ENCODE measurements around the gene SKP1. TPM values are rescaled to one million over a fixed set of nuclear protein-coding genes. Genes with fewer than 3 reads are reported as not detected.

The SKP1 gene
- total and polyA plus RNA-seq, 9 of the 15 experiments (the other 6 are each of a cell fraction or from before 2014, with no cell fraction given), result 301 to 2,109 (median 639) TPM

DNA sequence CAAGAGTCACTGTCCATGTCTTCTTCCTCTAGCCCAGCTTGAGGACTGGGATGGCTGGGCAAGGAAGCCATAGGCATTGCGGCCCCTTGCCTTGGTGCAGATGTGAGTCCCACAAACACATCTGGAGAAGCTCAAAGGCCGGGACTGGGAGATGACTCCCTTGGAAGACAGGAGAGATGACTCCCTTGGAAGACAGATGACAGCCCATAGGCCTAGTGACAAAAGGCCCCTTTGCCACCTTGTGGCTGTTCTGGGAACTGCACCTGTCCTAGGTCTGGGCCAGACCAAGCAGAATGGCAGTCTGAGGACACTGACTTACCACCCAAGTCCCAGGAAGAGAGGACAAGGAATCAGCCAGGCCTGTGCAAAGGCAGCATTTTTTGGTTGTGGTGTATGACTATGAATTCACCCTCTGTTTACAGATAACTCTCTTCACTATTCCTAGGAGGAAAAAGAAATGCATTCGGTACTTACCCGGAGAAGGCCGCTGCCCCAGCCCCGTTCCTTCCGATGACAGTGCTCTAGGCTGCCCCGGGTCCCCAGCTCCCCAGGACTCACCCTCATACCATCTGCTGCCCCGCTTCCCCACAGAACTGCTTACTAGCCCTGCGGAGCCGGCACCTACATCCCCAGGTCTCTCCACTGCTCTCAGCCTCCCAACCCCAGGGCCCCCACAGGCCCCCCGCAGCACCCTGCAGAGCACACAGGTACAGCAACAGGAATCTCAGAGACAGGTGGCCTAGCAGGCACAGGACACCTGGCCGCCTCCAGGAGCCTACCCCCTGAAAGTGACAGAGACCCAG lies 30.8 kb downstream of the SKP1 start (continued):
- no peak for TF ChIP-seq ZBTB8A (IDR thresholded peaks at IDR 0.05; ENCODE audit: partially characterized antibody)
- TF ChIP-seq, protein P1, sequence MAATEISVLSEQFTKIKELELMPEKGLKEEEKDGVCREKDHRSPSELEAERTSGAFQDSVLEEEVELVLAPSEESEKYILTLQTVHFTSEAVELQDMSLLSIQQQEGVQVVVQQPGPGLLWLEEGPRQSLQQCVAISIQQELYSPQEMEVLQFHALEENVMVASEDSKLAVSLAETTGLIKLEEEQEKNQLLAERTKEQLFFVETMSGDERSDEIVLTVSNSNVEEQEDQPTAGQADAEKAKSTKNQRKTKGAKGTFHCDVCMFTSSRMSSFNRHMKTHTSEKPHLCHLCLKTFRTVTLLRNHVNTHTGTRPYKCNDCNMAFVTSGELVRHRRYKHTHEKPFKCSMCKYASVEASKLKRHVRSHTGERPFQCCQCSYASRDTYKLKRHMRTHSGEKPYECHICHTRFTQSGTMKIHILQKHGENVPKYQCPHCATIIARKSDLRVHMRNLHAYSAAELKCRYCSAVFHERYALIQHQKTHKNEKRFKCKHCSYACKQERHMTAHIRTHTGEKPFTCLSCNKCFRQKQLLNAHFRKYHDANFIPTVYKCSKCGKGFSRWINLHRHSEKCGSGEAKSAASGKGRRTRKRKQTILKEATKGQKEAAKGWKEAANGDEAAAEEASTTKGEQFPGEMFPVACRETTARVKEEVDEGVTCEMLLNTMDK (IDR thresholded peaks at IDR 0.05; ENCODE audit: borderline replicate concordance, insufficient read depth, low read depth, low read length, poor library complexity, severe bottlenecking), result peak; percentile 82
- TF ChIP-seq TARDBP (IDR thresholded peaks at IDR 0.05), result 0 out of 2 replicates have a peak, but pooled peaks have one; percentile 43
- TF ChIP-seq ZNF3 (CRISPR knock-in tag; IDR thresholded peaks at IDR 0.05), result no peak
- TF ChIP-seq, protein P2, sequence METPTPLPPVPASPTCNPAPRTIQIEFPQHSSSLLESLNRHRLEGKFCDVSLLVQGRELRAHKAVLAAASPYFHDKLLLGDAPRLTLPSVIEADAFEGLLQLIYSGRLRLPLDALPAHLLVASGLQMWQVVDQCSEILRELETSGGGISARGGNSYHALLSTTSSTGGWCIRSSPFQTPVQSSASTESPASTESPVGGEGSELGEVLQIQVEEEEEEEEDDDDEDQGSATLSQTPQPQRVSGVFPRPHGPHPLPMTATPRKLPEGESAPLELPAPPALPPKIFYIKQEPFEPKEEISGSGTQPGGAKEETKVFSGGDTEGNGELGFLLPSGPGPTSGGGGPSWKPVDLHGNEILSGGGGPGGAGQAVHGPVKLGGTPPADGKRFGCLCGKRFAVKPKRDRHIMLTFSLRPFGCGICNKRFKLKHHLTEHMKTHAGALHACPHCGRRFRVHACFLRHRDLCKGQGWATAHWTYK (CRISPR knock-in tag; IDR thresholded peaks at IDR 0.05), result no peak
- TF ChIP-seq, protein P3, sequence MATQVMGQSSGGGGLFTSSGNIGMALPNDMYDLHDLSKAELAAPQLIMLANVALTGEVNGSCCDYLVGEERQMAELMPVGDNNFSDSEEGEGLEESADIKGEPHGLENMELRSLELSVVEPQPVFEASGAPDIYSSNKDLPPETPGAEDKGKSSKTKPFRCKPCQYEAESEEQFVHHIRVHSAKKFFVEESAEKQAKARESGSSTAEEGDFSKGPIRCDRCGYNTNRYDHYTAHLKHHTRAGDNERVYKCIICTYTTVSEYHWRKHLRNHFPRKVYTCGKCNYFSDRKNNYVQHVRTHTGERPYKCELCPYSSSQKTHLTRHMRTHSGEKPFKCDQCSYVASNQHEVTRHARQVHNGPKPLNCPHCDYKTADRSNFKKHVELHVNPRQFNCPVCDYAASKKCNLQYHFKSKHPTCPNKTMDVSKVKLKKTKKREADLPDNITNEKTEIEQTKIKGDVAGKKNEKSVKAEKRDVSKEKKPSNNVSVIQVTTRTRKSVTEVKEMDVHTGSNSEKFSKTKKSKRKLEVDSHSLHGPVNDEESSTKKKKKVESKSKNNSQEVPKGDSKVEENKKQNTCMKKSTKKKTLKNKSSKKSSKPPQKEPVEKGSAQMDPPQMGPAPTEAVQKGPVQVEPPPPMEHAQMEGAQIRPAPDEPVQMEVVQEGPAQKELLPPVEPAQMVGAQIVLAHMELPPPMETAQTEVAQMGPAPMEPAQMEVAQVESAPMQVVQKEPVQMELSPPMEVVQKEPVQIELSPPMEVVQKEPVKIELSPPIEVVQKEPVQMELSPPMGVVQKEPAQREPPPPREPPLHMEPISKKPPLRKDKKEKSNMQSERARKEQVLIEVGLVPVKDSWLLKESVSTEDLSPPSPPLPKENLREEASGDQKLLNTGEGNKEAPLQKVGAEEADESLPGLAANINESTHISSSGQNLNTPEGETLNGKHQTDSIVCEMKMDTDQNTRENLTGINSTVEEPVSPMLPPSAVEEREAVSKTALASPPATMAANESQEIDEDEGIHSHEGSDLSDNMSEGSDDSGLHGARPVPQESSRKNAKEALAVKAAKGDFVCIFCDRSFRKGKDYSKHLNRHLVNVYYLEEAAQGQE (IDR thresholded peaks at IDR 0.05; ENCODE audit: borderline replicate concordance), result peak; percentile 61
- TF ChIP-seq, protein P3 (CRISPR knock-in tag; IDR thresholded peaks at IDR 0.05; ENCODE audit: low read depth), result no peak
- TF ChIP-seq FOXK1 (CRISPR knock-in tag; IDR thresholded peaks at IDR 0.05; ENCODE audit: borderline replicate concordance), result no peak
- TF ChIP-seq XRCC3 (IDR thresholded peaks at IDR 0.05), result no peak
- no peak for TF ChIP-seq BCOR (IDR thresholded peaks at IDR 0.05)
- TF ChIP-seq ATF7 (IDR thresholded peaks at IDR 0.05), result 0 out of 2 replicates have a peak, but pooled peaks have one; percentile 15
- TF ChIP-seq, protein P4, sequence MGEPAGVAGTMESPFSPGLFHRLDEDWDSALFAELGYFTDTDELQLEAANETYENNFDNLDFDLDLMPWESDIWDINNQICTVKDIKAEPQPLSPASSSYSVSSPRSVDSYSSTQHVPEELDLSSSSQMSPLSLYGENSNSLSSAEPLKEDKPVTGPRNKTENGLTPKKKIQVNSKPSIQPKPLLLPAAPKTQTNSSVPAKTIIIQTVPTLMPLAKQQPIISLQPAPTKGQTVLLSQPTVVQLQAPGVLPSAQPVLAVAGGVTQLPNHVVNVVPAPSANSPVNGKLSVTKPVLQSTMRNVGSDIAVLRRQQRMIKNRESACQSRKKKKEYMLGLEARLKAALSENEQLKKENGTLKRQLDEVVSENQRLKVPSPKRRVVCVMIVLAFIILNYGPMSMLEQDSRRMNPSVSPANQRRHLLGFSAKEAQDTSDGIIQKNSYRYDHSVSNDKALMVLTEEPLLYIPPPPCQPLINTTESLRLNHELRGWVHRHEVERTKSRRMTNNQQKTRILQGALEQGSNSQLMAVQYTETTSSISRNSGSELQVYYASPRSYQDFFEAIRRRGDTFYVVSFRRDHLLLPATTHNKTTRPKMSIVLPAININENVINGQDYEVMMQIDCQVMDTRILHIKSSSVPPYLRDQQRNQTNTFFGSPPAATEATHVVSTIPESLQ (CRISPR knock-in tag; IDR thresholded peaks at IDR 0.05), result no peak
- TF ChIP-seq, protein P5, sequence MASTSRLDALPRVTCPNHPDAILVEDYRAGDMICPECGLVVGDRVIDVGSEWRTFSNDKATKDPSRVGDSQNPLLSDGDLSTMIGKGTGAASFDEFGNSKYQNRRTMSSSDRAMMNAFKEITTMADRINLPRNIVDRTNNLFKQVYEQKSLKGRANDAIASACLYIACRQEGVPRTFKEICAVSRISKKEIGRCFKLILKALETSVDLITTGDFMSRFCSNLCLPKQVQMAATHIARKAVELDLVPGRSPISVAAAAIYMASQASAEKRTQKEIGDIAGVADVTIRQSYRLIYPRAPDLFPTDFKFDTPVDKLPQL (IDR thresholded peaks at IDR 0.05; ENCODE audit: extremely low read depth, insufficient read length), result no peak

All from K562 (cell line).